Ecto neural progenitor cell (in vitro differentiated cells): ENCODE data around the gene WNK1.

Experiments
- DNase-seq: peaks from one replicate; pipeline ENCODE4 v3.0.0-alpha.2; 2018; ENCODE audit warnings: low spot score

WNK1 gene

DNA sequence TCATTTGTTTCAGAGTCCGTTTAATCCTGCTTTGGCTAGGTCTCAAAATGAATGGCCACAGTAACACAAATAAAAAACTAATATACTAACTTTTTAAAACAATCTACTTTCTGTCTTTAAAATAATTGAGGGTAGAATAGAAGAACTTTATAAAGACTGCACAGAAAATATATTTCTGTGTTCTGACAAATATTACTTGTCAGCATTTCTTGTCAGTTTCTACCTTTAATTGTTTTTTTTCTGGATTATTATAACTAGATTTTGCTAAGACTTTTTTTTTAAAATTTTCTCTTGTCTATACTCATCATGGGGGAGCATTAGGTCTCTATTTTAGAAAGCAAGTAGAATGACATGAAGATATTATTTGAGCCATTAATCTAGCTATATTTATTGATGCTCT is 110.9 kb downstream of the WNK1 start:
- DNase-seq, result no peak

DNA sequence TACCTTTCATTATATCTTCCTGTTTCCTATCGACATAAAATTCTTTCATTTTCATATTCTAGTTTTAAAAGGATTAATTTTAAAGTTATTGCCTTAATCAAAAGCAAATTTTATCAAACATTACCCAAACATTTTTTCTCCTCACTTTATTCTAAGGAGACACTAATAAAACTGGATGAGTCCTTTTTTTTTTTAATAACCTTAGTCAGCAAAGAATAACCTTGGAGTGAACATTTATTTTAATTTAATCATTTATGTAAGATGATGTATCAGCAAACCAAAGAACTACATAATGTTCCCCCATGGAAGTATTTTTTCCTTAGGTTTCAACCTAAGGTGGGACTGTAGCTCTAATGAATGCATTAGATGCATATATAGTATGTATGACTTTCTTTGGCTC is 113.2 kb downstream of the WNK1 start:
- no peak for DNase-seq

DNA sequence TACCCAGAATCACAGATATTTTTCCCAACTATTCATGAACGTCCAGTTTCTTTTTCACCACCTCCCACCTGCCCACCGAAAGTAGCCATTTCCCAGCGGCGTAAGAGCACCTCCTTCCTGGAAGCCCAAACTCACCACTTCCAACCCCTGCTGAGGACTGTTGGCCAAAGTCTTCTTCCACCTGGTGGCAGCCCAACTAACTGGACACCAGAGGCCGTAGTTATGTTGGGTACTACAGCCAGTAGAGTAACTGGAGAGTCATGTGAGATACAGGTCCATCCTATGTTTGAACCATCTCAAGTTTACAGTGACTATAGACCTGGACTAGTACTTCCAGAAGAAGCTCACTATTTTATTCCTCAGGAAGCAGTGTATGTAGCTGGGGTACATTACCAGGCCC is 115.5 kb downstream of the WNK1 start:
- DNase-seq, result no peak

DNA sequence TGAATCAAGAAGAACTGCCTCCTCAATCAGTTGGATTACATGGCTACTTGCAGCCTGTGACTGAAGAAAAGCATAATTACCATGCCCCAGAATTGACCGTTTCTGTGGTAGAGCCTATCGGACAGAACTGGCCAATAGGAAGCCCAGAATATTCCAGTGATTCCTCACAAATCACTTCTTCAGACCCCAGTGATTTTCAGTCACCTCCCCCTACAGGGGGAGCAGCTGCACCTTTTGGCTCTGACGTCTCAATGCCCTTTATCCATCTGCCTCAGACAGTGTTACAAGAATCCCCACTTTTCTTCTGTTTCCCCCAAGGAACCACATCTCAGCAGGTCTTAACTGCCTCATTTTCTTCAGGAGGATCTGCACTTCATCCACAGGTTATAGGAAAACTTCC is 116.3 kb downstream of the WNK1 start:
- no peak for DNase-seq

DNA sequence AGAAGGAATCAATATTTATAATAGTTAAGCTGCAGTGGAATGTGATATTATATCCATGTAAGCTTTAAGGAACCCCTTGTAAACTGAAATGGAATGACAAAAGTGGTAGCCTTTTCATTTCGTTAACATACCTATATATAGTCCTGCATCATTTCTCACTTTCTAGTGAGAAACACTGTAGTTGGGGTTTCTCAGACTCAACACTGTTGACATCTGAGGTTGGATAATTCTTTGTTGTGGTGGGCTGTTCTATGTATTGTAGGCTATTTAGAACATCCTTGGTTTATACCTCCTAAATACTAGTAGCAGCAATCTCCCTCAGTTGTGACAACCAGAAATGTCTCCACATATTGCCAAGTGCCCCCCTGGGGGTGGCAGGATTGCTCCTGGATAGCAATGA is 118.0 kb downstream of the WNK1 start:
- no peak for DNase-seq

DNA sequence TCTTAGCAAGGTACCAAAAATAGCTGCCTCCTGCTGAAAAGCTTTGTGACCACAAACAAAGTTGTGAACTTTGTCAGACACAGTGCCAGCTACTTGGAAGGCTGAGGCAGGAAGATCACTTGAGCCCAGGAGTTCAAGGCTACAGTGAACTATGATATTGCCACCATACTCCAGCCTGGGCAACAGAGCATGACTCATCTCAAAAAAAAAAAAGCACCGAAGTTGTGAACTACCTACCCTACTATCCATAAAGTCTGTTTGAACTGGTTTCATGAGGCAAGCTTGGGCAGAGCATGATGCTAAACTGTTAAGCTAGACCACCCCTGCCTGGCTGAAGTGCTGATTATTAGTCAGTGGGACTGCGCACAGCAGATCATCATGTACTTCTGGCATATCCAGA is 121.6 kb downstream of the WNK1 start:
- no peak for DNase-seq

DNA sequence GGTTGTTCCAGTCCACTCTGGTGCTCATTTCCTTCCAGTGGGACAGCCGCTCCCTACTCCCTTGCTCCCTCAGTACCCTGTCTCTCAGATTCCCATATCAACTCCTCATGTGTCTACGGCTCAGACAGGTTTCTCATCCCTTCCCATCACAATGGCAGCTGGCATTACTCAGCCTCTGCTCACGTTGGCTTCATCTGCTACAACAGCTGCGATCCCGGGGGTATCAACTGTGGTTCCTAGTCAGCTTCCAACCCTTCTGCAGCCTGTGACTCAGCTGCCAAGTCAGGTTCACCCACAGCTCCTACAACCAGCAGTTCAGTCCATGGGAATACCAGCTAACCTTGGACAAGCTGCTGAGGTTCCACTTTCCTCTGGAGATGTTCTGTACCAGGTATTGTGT is 127.3 kb downstream of the WNK1 start:
- no peak for DNase-seq

DNA sequence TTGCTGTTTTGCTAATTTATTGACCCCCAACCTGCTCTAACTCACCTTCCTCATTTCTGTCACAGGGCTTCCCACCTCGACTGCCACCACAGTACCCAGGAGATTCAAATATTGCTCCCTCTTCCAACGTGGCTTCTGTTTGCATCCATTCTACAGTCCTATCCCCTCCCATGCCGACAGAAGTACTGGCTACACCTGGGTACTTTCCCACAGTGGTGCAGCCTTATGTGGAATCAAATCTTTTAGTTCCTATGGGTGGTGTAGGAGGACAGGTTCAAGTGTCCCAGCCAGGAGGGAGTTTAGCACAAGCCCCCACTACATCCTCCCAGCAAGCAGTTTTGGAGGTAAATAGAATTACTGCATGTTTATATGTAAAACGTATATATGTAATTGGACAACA is 128.3 kb downstream of the WNK1 start:
- DNase-seq, result no peak

DNA sequence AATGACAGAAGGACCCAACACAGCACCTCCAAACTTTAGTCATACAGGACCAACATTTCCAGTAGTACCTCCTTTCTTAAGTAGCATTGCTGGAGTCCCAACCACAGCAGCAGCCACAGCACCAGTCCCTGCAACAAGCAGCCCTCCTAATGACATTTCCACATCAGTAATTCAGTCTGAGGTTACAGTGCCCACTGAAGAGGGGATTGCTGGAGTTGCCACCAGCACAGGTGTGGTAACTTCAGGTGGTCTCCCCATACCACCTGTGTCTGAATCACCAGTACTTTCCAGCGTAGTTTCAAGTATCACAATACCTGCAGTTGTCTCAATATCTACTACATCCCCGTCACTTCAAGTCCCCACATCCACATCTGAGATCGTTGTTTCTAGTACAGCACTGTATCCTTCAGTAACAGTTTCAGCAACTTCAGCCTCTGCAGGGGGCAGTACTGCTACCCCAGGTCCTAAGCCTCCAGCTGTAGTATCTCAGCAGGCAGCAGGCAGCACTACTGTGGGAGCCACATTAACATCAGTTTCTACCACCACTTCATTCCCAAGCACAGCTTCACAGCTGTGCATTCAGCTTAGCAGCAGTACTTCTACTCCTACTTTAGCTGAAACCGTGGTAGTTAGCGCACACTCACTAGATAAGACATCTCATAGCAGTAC is 132.5 kb downstream of the WNK1 start:
- no peak for DNase-seq

DNA sequence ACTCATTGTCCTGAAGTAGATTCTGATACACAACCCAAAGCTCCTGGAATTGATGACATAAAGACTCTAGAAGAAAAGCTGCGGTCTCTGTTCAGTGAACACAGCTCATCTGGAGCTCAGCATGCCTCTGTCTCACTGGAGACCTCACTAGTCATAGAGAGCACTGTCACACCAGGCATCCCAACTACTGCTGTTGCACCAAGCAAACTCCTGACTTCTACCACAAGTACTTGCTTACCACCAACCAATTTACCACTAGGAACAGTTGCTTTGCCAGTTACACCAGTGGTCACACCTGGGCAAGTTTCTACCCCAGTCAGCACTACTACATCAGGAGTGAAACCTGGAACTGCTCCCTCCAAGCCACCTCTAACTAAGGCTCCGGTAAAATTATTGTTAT is 133.3 kb downstream of the WNK1 start:
- no peak for DNase-seq

DNA sequence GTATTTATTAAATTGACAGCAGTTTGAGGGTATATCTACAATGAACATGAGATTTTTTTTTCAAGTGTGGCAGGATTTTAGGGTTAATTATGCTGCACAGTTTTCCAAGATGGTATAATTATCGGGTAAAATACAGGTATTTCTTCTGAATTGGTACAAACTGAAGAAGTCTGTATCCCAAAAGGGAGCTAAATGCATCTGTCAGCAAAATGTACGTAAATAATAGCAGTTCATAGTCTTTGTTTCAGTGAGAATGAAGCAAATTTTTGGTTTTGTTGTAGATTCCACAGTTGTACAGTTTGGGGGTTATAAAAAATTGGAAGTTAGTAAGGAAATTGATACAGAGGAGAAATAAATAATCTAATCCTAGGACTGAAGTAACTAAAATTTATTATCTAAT is 133.8 kb downstream of the WNK1 start:
- DNase-seq, result no peak

DNA sequence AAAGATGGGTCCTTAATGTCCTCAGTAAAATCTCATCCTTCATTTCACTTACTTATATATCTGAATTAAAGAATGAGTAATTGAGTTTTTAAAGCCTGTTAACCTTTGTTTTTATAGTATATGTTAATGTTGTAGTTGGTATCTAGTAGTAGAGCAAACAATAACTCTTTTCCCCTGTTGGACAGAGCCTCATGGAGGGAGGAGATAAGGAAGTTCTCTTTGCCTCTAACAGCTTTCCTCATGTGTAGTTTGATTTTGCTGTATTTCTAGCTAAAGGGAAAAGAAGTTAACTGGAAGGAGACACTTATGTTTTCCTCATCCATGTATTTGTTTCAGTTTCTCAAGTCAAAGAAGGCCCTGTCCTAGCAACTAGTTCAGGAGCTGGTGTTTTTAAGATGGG is 141.8 kb downstream of the WNK1 start:
- DNase-seq, result no peak

DNA sequence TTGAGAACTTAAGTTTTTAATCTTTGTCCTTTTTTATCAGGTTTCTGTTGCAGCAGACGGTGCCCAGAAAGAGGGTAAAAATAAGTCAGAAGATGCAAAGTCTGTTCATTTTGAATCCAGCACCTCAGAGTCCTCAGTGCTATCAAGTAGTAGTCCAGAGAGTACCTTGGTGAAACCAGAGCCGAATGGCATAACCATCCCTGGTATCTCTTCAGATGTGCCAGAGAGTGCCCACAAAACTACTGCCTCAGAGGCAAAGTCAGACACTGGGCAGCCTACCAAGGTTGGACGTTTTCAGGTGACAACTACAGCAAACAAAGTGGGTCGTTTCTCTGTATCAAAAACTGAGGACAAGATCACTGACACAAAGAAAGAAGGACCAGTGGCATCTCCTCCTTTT is 143.7 kb downstream of the WNK1 start:
- no peak for DNase-seq

DNA sequence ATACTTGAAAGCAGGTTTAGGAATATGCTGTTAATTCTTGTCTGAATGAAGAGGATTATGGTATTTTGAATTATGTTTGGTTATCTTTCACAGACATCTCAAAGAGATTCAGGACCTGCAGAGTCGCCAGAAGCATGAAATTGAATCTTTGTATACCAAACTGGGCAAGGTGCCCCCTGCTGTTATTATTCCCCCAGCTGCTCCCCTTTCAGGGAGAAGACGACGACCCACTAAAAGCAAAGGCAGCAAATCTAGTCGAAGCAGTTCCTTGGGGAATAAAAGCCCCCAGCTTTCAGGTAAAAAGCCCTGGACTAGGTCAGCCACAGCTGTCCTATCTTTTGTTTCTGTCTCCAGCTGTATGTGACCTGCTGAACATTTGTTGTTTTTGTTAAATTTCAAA is 145.0 kb downstream of the WNK1 start:
- DNase-seq, result no peak

DNA sequence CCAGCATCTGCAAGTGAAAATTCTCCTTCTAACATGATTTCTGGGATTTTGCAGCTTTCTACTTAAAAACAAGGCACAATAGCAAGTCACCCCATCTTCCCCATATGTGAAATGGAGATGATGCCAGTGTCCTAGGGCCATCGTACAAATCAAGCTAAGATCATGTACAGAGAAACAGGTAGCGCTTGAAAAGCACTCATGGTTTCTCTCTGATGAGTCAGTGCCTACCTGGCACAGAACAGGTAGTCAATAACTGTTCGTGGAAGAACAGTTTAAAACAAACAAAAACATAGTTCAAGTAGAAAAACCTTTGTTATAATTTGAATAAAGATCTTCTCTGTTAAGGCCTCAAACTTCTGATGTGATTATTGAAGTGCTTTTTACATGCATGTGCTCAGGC is 150.2 kb downstream of the WNK1 start:
- no peak for DNase-seq

DNA sequence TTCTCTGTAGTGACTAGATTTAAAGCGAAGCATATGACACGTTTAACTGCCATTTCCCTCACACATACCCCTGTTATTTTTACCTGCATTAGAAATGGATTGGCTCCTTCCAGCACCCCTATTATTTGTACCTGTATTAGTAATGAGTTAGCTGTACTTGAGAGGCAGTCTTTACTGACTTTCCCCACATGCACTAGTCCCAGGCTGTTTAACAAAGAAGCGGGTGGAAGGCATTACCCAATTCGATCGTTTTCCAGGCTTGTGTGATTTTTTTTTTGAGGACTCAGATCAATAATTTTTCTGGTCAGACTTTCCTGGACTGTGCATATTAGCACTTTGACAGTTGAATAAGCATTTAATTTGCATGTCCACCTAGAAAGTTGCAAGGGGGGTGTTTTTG is 150.7 kb downstream of the WNK1 start:
- no peak for DNase-seq

DNA sequence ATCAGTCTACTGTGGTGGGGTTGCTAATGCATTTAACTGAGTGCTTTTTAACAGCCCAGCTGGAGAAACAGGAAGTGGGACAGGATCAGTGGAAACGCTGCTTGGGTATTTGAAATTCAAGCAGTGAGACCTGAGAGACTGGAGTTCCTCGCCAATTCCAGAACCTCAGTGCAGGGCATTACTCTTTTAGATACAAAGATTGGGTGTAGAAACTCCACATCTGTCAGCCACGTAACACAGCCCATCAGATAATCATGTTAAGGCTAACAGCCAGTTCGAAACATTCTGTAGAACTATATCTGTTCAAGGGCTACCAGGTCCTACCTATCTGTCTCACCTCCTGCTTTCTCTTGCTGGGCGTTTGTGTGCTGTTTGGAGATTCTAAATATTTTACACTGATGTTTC is 151.6 kb downstream of the WNK1 start:
- DNase-seq, result no peak

DNA sequence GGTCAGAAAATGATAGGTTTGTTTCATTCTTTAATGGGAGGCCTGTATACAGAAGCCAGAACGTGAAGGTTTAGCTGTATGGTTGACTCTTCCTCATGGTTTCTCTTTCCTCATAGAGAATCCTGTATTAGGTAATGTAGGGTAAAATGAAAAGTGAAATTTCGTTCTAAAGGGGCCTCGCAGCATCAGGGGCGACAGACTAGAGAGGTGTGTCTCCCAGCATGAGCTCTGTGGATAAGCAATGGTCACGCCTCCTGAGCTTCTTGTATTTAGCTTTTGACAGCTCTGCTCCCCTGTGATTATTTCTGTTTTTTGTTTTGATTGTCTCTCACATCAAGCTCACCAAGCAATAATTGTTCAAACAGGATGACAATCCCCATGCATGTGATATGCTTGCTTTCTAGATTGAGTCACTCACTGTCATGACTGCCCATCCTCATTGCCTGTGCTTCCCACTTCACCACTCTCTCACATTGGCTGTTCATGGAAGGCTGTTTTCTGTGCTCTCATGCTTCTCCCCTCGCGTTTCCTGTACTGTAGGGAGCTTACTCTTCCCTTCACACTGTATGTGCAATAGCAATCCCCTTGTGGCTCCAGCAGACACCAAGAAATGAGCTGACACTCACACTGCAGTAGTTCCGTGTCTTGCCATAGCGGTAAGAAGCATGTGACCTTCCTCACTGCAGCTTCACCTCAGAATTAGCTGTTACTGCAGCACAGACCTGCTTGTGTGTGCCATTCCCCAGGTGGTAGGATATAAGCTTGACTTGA is 153.1 kb downstream of the WNK1 start:
- no peak for DNase-seq

DNA sequence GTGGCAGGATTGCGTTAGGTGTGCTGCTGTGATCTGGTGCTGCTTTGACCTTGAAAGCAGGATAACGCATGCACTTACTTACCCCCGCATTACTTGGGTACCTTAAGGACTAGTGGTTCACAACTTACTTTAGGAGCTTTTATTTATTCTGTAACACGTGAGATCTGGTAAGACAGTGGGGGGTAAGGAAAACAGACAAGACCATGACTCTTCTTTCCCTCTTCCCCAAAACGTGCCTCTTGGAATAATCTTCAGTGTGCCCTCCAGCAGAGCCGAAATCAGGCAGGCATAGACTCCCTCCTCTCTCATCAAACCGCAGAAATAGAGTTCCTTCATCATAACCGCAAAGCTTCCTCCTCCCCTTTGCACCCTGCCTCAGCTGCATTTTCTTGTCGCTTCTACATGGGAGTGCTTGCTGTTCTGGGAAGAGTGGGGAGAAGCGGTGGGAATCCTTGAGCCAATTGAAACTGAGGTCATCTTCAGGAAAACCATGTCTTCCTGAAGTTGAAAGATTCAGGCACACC is 153.7 kb downstream of the WNK1 start:
- DNase-seq, result no peak

DNA sequence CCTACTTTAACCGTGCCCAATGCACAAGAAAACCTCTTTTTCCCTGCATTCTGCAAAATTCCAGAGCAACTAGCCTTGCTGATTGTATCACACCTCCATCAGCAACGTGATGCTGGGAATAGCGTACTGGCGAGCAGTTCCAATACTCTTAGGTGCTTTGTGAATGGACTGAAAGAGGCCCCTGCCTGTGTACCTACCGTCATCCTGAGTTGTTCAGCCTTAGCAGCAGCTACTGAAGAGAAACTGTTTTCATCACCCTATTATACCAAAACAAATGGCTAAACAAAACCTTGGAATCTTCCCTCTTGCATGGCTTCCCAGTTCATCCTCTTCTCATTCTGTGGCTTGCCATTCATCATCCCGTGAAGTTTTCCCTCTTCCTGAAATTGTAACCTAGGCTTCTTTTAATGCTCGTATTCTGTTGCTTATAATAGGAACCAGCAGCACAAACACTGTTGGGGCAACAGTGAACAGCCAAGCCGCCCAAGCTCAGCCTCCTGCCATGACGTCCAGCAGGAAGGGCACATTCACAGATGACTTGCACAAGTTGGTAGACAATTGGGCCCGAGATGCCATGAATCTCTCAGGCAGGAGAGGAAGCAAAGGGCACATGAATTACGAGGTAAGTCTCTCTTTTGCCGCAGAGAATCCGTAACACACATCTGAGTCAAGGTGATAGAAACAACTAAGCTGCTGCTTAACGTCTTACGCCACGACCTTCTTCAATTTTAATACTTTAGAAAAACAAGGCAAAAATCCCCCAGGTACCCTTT is 155.2 kb downstream of the WNK1 start:
- no peak for DNase-seq

DNA sequence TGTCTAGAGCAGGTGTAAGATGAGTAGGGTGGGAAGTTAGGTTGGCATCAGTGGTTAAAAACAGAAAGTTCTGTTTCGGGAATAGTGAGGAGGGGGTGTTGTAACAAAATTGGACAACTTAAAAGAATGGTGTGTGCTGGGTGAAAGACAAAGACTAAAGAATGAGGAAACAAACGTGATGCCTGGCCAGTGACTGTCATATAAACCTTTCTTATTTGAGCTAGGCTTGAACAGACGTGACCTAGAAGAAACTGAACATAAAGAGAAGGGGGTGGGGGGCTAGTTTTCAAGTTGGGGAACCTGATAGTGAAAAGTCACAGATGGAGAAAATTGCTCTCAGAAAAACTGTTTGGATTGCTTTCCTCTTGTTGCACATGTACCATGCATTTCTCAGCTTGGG is 157.5 kb downstream of the WNK1 start:
- no peak for DNase-seq

DNA sequence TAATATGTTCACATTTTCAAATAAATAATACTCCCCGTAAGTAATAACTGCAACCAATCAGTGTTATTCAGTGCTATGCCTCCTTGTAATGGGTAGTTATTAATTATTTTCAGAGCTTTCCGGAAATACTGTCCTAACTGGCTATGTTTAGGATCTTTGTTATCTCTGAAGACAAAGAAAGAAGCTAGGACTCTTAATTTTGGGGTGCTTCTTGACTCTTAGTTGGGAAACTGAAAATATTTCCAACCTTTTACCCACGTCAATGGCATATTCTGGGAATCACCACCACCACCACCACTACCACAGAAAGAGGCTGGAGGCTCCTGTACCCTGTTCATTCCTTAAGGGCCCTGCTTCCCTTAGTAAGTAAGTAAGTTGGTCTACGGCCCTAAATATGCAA is 158.0 kb downstream of the WNK1 start:
- DNase-seq, result no peak

DNA sequence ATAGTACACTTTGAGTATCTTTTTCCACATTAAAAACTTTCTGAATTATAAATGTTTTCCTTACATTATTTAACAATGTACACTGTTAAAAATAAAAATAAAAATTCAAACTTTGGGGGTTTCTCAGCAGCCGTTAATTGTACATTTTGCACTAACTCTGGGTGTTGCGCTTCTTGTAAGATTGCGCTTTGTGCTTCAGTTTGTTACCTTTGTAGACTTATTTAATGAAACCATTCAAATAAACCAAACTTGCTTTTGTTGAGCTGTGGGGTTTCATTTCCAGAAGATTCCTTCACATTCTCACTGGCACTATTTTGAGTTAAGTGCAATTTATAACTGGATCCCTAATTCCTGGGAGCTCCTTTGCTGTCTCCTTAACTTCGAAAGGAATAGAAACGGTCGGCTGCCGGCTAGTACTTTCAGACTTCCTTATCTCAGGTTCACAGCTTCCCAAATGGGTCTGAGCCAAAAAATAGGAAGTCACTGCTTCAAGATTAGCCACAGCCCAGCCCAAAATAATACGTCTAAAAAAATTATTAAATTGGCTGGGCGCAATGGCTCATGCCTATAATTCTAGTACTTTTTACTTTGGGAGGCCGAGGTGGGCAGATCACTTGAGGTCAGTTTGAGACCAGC is 158.9 kb downstream of the WNK1 start:
- DNase-seq, result no peak
